ENCODE results near the gene LTBP2.
"Not testable (repeated sequence)": the region's sequence is repeated elsewhere in the genome, so short reads cannot be mapped to it uniquely, and the experiment has no call there.

The LTBP2 gene

GRCh38 chr14:74551001-74551400 lies 61.0 kb downstream of the LTBP2 start:
- DNase-seq (ENCODE audit: low read depth) = no peak

DNA sequence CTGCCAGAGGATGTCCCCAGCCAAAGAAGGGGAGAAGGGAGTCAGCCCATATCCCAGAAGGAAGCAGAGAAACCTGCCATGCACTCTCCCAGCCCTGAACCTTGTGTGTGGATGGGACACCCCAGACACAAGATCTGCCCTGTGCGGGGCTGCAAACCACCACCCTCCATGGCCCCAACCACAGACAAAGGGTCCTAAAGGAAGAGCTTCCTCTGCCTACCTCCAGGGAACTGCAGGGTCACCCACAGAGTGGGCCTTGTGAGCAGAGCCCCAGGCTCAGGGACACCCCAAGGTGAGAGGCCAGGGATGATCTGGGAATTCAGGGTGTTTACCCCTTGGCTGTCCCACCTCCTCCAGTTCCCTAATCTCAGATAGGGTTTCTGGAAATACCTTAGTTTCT lies 62.0 kb downstream of the LTBP2 start:
- DNase-seq (ENCODE audit: low read depth) = no peak

DNA sequence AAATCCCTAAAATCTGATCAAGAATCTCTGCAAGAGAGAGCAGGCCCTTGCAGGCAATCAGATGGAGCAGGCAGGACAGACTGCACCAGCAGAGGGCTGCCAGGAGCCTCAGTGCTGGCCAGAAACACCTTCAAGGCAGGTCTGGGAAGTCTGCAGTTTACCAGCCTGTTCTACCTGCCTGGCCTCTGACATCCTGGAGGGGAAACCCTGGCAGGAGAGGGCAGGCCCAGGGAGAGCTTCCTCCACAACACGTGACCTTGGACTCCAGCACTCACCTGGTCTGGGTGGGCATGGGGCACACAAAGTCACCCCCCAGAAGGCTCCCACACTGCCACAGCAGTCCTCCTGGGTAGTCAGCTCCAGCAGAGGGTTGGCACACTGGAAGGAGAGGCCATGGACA lies 62.4 kb downstream of the LTBP2 start:
- no peak for DNase-seq (ENCODE audit: low read depth)

GRCh38 chr14:74548881-74549280 lies 63.2 kb downstream of the LTBP2 start:
- DNase-seq (ENCODE audit: low read depth) = no peak

DNA sequence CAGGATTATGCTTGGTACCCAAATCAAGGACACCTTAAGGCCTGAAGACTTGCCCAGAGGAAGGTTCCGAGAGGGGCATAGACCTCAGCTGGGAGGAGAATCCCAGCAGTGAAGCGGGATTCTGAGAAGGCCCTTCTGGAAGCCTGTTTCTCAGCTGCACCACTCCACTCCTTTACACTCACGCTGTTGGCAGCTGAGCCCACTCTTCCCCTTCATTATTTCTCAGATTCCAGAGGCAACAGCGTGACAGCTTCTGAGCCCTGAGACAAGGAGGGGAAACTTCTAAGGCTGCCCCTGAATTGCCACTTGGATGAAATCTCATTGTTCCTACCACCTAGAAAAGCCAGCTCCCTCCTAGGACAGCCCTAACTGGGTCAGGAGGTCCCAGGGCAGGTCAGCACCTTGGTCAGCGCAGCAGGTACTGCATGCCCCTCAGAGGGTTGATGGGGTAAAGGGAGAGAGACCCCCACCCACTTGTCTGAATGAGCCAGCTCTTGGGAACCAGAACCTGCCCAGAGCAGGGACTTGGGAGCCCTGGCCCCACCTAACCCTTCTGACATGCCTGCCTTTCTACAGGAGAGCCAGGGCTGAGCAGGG lies 64.6 kb downstream of the LTBP2 start:
- DNase-seq (ENCODE audit: low read depth) = no peak

- DNase-seq (ENCODE audit: low read depth) = no peak
Observed at GRCh38 chr14:74546416-74546815, 65.6 kb downstream of the LTBP2 start.

- DNase-seq (ENCODE audit: low read depth) = no peak
Observed at GRCh38 chr14:74545386-74545785, 66.7 kb downstream of the LTBP2 start.

DNA sequence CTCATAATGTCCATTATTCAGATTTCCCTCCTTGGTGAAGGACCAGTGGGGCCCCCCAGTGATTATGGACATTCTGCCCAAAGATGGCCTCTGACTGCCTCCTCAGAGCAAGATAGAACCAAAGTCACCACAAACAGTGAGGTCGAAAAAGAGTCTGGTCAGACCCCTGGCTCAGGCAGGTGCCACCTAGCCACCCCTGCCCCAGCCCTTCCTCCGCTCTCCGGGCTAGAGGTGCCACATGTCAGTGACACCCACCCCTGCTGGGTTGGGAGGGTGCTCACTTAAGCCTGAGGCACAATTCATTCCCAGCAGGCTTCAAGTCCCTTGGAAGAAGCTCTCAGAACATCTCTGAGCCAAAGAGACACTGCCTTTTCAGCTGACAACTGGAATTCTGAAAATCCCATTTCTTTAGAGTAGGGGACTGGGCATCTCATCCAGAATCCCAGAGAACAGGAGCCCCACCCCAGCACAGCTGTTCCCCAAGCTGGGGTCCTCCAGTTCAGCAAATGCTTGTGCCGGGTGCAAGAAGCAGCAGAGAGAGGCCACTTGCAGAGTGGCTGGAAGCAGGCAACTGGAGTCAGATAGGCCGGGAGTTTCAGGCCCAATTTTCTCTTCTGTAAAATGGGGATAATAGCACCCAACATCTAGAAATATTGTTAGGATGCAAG lies 68.1 kb downstream of the LTBP2 start:
- DNase-seq (ENCODE audit: low read depth) = no peak

- DNase-seq (ENCODE audit: low read depth) = no peak
Observed at GRCh38 chr14:74542056-74542685, 69.9 kb downstream of the LTBP2 start.

GRCh38 chr14:74541225-74541624 lies 70.8 kb downstream of the LTBP2 start:
- no peak for DNase-seq (ENCODE audit: low read depth)

- no peak for DNase-seq (ENCODE audit: low read depth)
Observed at GRCh38 chr14:74539503-74539902, 72.5 kb downstream of the LTBP2 start.

DNA sequence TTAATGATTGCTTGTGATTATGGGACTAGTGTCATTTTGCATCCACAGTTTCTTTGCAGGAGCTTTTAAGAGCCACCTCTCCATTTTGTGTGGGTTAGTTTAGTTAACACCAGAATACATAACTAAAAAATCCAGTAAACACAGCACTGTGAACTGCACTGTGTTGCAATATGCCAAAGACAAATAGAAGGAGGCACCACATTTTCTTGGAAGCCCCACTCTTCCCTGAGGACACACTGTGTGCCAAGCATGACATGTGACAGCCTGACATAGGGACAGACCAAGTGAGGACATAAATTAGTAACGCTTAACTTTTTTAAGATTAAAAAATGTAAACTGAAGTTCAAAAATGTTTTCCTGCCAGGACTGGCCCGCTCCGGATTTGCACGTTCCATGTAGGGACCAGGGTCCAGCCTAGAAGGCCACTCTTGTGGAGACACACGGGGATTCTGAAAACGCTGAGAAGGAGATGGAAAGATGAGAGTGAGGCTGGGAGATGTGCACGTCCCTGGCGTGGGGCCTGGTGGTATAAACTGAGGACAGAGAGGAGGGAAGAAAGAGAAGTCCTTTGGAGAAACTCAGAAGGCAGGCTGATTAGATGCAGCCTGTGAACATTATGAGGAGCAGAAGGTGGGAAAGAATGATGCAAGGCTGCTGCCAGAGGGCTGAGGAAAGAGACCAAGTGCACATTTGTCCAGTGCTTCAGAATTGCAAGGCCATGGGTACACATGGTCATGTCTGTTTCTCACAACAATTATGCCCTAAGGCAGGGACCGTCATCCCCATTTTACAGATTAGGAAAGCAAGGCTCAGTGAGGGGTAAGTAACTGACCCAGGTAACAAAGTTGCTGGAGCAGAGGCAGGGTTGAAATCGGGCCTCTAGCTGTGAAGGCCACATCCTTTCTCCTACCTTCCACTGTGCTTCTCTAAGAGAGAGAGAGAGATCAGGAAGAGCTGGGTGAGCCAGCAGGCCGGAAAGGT lies 73.3 kb downstream of the LTBP2 start:
- no peak for DNase-seq (ENCODE audit: low read depth)

- not testable (repeated sequence) for DNase-seq (ENCODE audit: low read depth)
Observed at GRCh38 chr14:74536336-74536735, 75.7 kb downstream of the LTBP2 start.

DNA sequence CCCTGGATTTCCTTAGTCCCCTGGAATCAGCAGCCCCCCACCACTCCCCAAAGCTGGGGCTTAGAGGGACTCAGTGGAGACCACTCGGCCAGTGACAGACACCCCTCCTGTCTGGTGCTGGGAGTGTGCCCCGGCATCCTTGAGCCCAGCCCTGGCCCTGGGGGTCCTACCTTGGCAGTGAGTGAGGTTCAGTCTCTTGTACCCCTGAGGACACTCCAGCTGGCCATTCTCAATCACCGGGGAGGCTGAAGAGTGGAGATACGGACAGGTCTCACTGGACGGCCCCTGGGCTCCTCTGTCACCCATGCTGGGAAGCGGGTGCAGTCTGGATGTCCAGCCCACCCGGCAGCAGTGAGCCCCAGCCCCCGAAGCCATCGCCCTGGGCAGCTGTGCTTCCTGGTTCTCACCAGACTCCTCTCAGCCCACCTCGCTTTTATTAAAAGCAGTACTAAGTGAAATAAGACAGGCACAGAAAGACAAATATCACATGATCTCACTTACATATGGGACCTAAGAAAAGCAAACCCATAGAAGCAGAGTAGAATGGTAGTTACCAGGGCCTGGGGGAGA lies 76.2 kb downstream of the LTBP2 start:
- no peak for DNase-seq (ENCODE audit: low read depth)

- DNase-seq (ENCODE audit: low read depth) = no peak
Observed at GRCh38 chr14:74533576-74533975, 78.5 kb downstream of the LTBP2 start.

DNA sequence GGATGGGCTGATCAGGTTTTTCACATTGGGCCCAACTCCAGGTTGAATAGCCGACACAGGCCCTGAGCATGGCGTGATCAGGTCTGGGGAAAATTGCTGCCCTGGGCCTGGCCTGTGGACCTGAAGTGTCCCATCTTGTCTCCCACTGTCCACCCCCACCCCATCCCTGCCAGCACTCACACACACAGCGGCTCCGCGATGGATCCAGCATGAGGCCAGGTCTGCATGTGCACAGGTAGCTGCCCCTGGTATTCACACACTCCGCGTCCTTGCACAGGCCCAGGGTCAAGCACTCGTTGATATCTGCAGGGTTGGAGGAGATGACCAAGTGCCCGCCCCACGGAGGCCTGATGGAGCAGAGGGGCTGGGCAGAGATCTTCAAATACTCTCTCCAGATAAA lies 79.8 kb downstream of the LTBP2 start:
- no peak for DNase-seq (ENCODE audit: low read depth)

DNA sequence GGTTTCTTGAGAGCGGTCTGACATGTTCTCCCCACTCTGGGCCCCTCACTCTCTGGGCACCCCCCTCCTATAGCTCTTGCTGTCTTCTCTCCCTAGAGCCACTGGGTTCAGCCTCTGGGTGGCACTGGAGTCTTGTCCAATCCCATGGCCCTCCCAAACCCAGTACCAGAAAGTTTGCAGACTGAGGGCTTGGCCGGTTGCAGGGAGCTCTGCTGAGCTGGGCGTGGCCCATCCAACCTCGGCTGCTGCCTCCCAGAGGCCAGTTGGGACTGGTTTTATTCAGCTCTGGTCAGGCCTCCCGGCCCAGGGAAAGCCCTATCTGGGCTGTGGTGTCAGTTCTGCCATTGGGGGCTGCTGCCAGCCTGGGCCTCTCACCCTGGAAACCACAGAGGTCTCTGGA lies 80.6 kb downstream of the LTBP2 start:
- no peak for DNase-seq (ENCODE audit: low read depth)

GRCh38 chr14:74531006-74531405 lies 81.0 kb downstream of the LTBP2 start:
- DNase-seq (ENCODE audit: low read depth) = no peak

DNA sequence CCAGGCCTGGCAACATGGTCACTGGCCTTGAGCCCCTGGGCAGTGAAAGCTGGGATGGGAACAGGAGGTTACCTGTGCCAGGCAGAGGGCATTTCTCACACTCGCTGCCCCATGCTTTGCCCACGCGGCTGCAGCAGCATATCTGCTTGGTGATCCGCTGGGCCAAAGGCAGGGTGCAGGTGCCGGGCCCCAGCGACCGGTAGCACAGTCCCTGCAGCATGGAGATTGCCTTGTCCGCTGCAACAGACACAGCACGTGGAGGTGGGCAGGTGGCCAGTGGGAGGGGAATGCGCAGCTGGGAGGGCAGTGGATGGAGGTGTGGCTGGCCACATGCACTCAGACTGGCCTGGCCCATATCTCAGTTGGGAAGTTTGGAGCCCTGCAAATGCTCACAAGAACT lies 83.2 kb downstream of the LTBP2 start:
- no peak for DNase-seq (ENCODE audit: low read depth)

DNA sequence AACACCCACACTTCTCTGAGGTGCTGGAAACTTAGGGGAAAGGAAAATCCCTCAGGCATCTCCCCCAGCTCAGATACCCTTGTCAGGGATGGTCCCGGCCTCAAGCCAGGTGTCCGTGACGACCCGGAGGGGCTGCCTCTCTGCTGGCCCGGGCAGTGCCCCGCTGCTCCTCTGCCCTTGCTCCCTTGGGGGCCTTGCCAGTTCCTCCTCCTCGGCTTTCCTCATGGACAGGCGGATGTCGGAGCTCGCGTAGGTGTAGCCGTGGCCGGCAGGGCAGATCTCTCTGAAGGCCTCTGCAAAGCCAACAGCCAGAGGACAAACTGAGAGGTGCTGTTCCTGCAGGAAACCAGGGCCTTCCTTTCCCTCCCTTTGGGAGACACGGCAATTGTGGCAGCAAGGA lies 83.6 kb downstream of the LTBP2 start:
- DNase-seq (ENCODE audit: low read depth) = no peak

- DNase-seq (ENCODE audit: low read depth) = no peak
Observed at GRCh38 chr14:74527736-74528280, 84.2 kb downstream of the LTBP2 start.
